H9 (cell line): ENCODE measurements around the gene NAV1. TPM values are rescaled to one million over a fixed set of nuclear protein-coding genes. Genes with fewer than 3 reads are reported as not detected.

ENCODE experiments used
- DNase-seq: peaks from one replicate; pipeline ENCODE4 v3.0.0-alpha.2; 2017
- H2AFZ ChIP-seq: one replicate; pipeline ENCODE4 v1.6.1; 2013; ENCODE audit warnings: mild to moderate bottlenecking, low read length, control low read depth, moderate library complexity
- H2AK5ac ChIP-seq: 2 replicates; pipeline ENCODE4 v1.6.1; 2013; ENCODE audit warnings: low read length, control low read depth, mixed read lengths; ENCODE audit not compliant: insufficient read length
- H2BK120ac ChIP-seq: one replicate; pipeline ENCODE4 v1.6.1; 2013; ENCODE audit warnings: low read depth, mild to moderate bottlenecking, low read length, control low read depth, inconsistent platforms; ENCODE audit not compliant: poor library complexity, severe bottlenecking
- H2BK12ac ChIP-seq: 2 replicates; pipeline ENCODE4 v1.6.1; 2013; ENCODE audit warnings: low read length, control low read depth, mixed read lengths, low read depth; ENCODE audit not compliant: insufficient read length
- H2BK15ac ChIP-seq: 2 replicates; pipeline ENCODE4 v1.6.1; 2013; ENCODE audit warnings: low read depth, low read length, control low read depth
- H2BK20ac ChIP-seq: one replicate; pipeline ENCODE4 v1.6.1; 2013; ENCODE audit warnings: low read depth, mild to moderate bottlenecking, low read length, control low read depth, inconsistent platforms; ENCODE audit not compliant: poor library complexity, severe bottlenecking
- H2BK5ac ChIP-seq: 2 replicates; pipeline ENCODE4 v1.6.1; 2013; ENCODE audit warnings: low read length, control low read depth, mixed read lengths; ENCODE audit not compliant: insufficient read length
- H3K14ac ChIP-seq: 2 replicates; pipeline ENCODE4 v1.6.1; 2013; ENCODE audit warnings: low read length, control low read depth; ENCODE audit not compliant: insufficient read depth
- H3K18ac ChIP-seq: 2 replicates; pipeline ENCODE4 v1.6.1; 2013; ENCODE audit warnings: low read depth, mild to moderate bottlenecking, mixed read lengths, low read length, control low read depth; ENCODE audit not compliant: insufficient read length
- H3K23ac ChIP-seq: 2 replicates; pipeline ENCODE4 v1.6.1; 2013; ENCODE audit warnings: low read length, control low read depth, mixed read lengths, low read depth; ENCODE audit not compliant: insufficient read length
- H3K23me2 ChIP-seq: 2 replicates; pipeline ENCODE4 v1.6.1; 2013; ENCODE audit warnings: low read depth, mild to moderate bottlenecking, mixed read lengths, low read length, control low read depth; ENCODE audit not compliant: insufficient read length, poor library complexity, severe bottlenecking
- H3K27ac ChIP-seq: 2 replicates; pipeline ENCODE4 v1.5.1; 2013; ENCODE audit warnings: low read length, control low read depth, mixed read lengths, low read depth; ENCODE audit not compliant: insufficient read length
- H3K27me3 ChIP-seq: 2 replicates; pipeline ENCODE4 v1.6.1; 2013; ENCODE audit warnings: low read length, control low read depth, inconsistent platforms; ENCODE audit not compliant: insufficient read depth
- H3K4ac ChIP-seq: 2 replicates; pipeline ENCODE4 v1.6.1; 2013; ENCODE audit warnings: low read depth, mild to moderate bottlenecking, control low read depth, inconsistent platforms, low read length, moderate library complexity
- H3K4me1 ChIP-seq: 2 replicates; pipeline ENCODE4 v1.6.1; 2013; ENCODE audit warnings: low read length, control low read depth, inconsistent platforms; ENCODE audit not compliant: insufficient read depth
- H3K4me2 ChIP-seq: 2 replicates; pipeline ENCODE4 v1.6.1; 2013; ENCODE audit warnings: low read length, control low read depth, mixed read lengths; ENCODE audit not compliant: insufficient read length, insufficient read depth
- H3K56ac ChIP-seq: 2 replicates; pipeline ENCODE4 v1.6.1; 2013; ENCODE audit warnings: low read depth, mild to moderate bottlenecking, mixed read lengths, low read length, control low read depth; ENCODE audit not compliant: insufficient read length
- H3K79me1 ChIP-seq: 2 replicates; pipeline ENCODE4 v1.6.1; 2013; ENCODE audit warnings: low read depth, mild to moderate bottlenecking, moderate library complexity, low read length, control low read depth, inconsistent platforms; ENCODE audit not compliant: insufficient read depth, poor library complexity, severe bottlenecking
- H3K79me2 ChIP-seq: 2 replicates; pipeline ENCODE4 v1.6.1; 2013; ENCODE audit warnings: low read length, control low read depth, inconsistent platforms; ENCODE audit not compliant: insufficient read depth
- H3K9ac ChIP-seq: 2 replicates; pipeline ENCODE4 v1.6.1; 2013; ENCODE audit warnings: low read length, control low read depth, mixed read lengths; ENCODE audit not compliant: insufficient read length; ENCODE audit errors: extremely low read depth
- H3K9me3 ChIP-seq: one replicate; pipeline ENCODE4 v1.6.1; 2013; ENCODE audit warnings: low read depth, low read length, inconsistent platforms; ENCODE audit not compliant: control insufficient read depth
- H3T11ph ChIP-seq: one replicate; pipeline ENCODE4 v1.6.1; 2013; ENCODE audit warnings: mild to moderate bottlenecking, low read length, control low read depth, inconsistent platforms
- H4K20me1 ChIP-seq: one replicate; pipeline ENCODE4 v1.6.1; 2013; ENCODE audit not compliant: control insufficient read depth, insufficient read length, insufficient read depth
- H4K5ac ChIP-seq: 2 replicates; pipeline ENCODE4 v1.6.1; 2013; ENCODE audit warnings: low read depth, mild to moderate bottlenecking, mixed read lengths, low read length, control low read depth; ENCODE audit not compliant: insufficient read length
- H4K8ac ChIP-seq: replicated peaks from 2 replicates; pipeline ENCODE4 v1.6.1; 2013; ENCODE audit warnings: low read length, control low read depth, mixed read lengths, low read depth; ENCODE audit not compliant: insufficient read length
- H4K91ac ChIP-seq: 2 replicates; pipeline ENCODE4 v1.6.1; 2013; ENCODE audit warnings: low read depth, mild to moderate bottlenecking, moderate library complexity, mixed read lengths, low read length, control low read depth; ENCODE audit not compliant: insufficient read length
- H3K27ac Mint-ChIP-seq, 3 experiments: 2 replicates in 2 of 3; 3 replicates in 1 of 3; pipeline ENCODE4 v1.8.0; 2020 to 2021; ENCODE audit warnings: mixed read lengths in 3 of 3, mild to moderate bottlenecking in 1 of 3, moderate library complexity in 1 of 3
- H3K27me3 Mint-ChIP-seq: 2 replicates; pipeline ENCODE4 v1.8.0; 2021; ENCODE audit warnings: low read depth, mild to moderate bottlenecking, moderate library complexity, mixed read lengths
- H3K36me3 Mint-ChIP-seq, 3 experiments: 2 replicates in 2 of 3; 3 replicates in 1 of 3; pipeline ENCODE4 v1.8.0; 2020 to 2021; ENCODE audit warnings: low read depth in 3 of 3, mixed read lengths in 3 of 3; ENCODE audit not compliant: insufficient read depth in 1 of 3
- H3K4me1 Mint-ChIP-seq, 2 experiments: 2 replicates each; pipeline ENCODE4 v1.8.0; 2020; ENCODE audit warnings: mixed read lengths in 2 of 2
- H3K4me3 Mint-ChIP-seq, 2 experiments: 2 replicates in 1 of 2; 3 replicates in 1 of 2; pipeline ENCODE4 v1.8.0; 2020 to 2021; ENCODE audit warnings: mild to moderate bottlenecking in 2 of 2, mixed read lengths in 2 of 2, moderate library complexity in 1 of 2
- H3K9me3 Mint-ChIP-seq, 2 experiments: 2 replicates in 1 of 2; 3 replicates in 1 of 2; pipeline ENCODE4 v1.8.0; 2020; ENCODE audit warnings: mild to moderate bottlenecking in 2 of 2, mixed read lengths in 2 of 2, moderate library complexity in 1 of 2
- WGBS: extraction: QIAGEN DNeasy Blood & Tissue Kit; methylation state at CpG from one replicate; pipeline ENCODE4 v1.1.7; 2013; ENCODE audit warnings: missing lambda C conversion rate, low lambda C conversion rate, mixed read lengths; ENCODE audit not compliant: insufficient read length; ENCODE audit errors: extremely low coverage; 5-methylcytosine and 5-hydroxymethylcytosine counted together
- total RNA-seq: library from RNA; stranded (reverse); gene quantifications from 2 replicates; pipeline ENCODE4 v1.2.1, GENCODE V29; 2021
- TF ChIP-seq, protein P1 (sequence below): fragments of 200-600 bp; sonication (generic); conservative IDR thresholded peaks from 3 replicates; pipeline ENCODE4 v1.8.0; 2021; ENCODE audit warnings: antibody characterized with exemption, mild to moderate bottlenecking

The NAV1 gene
- total RNA-seq, 1 experiment from 2014 or later = 20.5 TPM

DNA sequence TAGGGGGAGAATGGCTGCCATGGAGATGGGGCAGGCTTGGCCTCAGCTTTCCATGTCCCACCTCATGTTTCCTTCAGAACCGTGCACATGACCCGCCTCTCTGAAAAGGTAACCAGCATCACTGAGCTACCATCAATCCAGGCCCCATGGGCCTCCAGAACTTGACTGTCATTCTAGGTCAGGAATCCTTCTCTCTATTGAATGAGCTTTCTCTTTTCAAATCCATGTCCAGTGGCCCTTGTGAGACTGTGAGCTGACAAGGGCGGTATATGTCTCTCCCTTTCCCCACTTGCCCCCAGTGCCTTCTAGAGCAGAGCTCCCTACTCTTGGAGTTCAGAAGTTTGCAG is 36.4 kb upstream of the NAV1 start:
- TF ChIP-seq, protein P1, sequence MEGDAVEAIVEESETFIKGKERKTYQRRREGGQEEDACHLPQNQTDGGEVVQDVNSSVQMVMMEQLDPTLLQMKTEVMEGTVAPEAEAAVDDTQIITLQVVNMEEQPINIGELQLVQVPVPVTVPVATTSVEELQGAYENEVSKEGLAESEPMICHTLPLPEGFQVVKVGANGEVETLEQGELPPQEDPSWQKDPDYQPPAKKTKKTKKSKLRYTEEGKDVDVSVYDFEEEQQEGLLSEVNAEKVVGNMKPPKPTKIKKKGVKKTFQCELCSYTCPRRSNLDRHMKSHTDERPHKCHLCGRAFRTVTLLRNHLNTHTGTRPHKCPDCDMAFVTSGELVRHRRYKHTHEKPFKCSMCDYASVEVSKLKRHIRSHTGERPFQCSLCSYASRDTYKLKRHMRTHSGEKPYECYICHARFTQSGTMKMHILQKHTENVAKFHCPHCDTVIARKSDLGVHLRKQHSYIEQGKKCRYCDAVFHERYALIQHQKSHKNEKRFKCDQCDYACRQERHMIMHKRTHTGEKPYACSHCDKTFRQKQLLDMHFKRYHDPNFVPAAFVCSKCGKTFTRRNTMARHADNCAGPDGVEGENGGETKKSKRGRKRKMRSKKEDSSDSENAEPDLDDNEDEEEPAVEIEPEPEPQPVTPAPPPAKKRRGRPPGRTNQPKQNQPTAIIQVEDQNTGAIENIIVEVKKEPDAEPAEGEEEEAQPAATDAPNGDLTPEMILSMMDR = no peak
- H3K4me2 ChIP-seq = no peak overlapping the region
- no peak overlapping the region for H3K27ac ChIP-seq

More for the DNA sequence above, 36.4 kb upstream of the NAV1 start:
- Histone ChIP-seq H2BK12ac (no peak overlapping the region), H4K5ac (no peak overlapping the region), H2AFZ (no peak overlapping the region), H4K20me1 (no peaks in the 10 kb centered on the region), H3K23me2 (peaks cover 8% of the 10 kb centered on the region), H3K9ac (no peak overlapping the region), H3K14ac (peak overlapping the region; percentile 44; the same call in 1 of the 2 replicates), H3K4ac (no peak overlapping the region), H2BK15ac (no peak overlapping the region), H3K56ac (no peak overlapping the region), H3K18ac (peak overlapping the region; percentile 74), H4K91ac (no peak overlapping the region), H2AK5ac (no peak overlapping the region), H3T11ph (no peak overlapping the region), H2BK5ac (no peak overlapping the region), H3K23ac (no peak overlapping the region), H4K8ac (no peak overlapping the region), H3K79me1 (no peaks in the 10 kb centered on the region), H3K4me1 (peaks cover 8% of the 10 kb centered on the region), H2BK20ac (no peak overlapping the region), H2BK120ac (no peak overlapping the region), H3K79me2 (no peaks in the 10 kb centered on the region), H3K27me3 (no peaks in the 10 kb centered on the region; the same call in 1 of the 2 replicates), H3K9me3 (no peaks in the 10 kb centered on the region)
- no peak for DNase-seq
- Mint-ChIP-seq H3K27ac (0 out of 7 replicates have a peak overlapping the region, but pooled peaks of 1 of the 3 experiments have one; percentile 20), H3K36me3 (no peaks in the 10 kb centered on the region), H3K4me1 (peaks cover 41 to 58% of the 10 kb centered on the region in 2 experiments), H3K4me3 (no peak overlapping the region), H3K27me3 (peaks cover 2% of the 10 kb centered on the region), H3K9me3 (no peaks in the 10 kb centered on the region)
- WGBS = no CpG with 5 or more reads among the region's 3 CpGs
